ENCODE measurements around the gene INTS1. TPM values are rescaled to one million over a fixed set of nuclear protein-coding genes. Genes with fewer than 3 reads are reported as not detected.

INTS1 gene
- total RNA-seq, 2 donors from 2014 or later, result 61.0 to 141 TPM

DNA sequence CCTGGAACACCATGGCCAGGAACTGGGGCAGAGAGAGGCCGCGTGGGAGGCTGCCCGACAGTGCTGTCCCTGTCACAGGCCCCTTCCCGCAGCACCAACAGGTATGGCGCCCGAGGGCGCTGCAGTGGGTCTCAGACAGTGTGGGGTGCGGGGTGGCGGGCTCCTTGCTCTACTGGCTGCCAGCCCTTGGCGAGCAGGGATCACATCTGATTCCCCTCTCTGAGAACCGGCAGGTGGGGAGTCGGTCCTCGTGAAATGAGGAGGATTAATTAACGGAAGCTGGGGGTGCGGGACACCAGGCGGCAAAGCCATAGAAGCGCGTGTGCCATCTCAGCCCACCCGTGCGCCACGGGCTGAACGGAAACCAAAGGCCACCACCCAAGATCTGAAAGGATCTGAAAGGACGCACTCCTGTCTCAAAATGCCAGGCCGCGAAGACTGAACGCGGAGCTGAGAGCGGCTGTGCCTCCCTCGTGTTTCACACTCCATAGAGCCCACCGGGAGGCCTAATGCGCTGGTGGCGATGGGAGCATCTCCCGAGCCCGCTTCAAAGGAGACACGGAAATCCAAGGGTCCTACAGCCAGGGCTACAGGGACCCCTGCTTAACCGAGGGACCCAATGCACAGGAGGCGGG, 6.8 kb downstream of the INTS1 start:
- Histone ChIP-seq H3K4me1 (no peaks in the 10 kb centered on the region), H3K27me3 (no peaks in the 10 kb centered on the region), H3K9ac (ENCODE audit: low read depth in 2 of 2, low read length in 2 of 2) (no peak overlapping the region), H3K27ac (no peak overlapping the region), H3K4me3 (no peak overlapping the region), H3K9me3 (no peaks in the 10 kb centered on the region), H3K36me3 (peaks cover 4% of the 10 kb centered on the region)
- intact Hi-C loops (cut with DNase I), result no loop called here
- TF ChIP-seq CTCF (IDR thresholded peaks at IDR 0.05), result no peak
- DNase-seq, result no peak

DNA sequence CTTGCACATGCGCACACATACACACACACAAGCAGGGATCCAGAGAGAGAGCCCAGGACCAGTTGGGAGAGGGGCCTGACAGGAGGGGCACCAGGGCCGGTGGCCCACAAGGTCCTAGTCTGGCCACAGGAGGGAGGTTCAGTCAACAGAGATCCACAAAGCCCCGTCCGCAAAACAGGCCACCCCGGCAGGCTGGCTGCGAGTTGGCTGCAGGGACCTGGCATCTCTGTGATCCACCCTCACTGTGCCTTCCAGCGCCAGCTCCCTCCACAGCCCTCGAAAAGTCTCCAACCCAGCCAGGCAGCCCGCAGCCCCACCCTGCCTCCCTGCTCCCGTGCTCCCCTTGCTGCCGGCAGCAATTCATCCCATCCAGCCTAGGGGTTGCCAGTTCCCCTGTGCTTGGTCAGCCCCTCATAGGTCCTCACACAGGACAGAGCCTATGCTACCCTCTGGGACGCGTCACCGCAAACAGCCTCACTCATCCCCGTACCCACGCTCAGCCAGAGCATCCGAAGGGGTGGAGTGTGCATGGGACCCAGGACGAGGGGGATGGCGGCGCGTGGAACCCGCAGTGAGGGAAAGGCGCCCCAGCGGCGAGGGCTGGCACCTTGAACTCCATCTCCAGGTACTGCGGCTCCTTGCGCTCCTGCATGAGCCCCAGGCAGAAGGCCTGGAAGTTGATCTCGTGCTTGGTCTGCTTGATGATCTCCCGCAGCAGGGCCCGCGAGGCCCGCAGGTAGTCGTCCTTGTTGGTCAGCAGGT, 7.5 kb downstream of the INTS1 start:
- Histone ChIP-seq H3K9me3 (no peaks in the 10 kb centered on the region), H3K9ac (ENCODE audit: low read depth in 2 of 2, low read length in 2 of 2) (no peak overlapping the region), H3K4me1 (no peaks in the 10 kb centered on the region), H3K27ac (no peak overlapping the region), H3K27me3 (no peaks in the 10 kb centered on the region), H3K36me3 (peaks cover 4% of the 10 kb centered on the region), H3K4me3 (no peak overlapping the region)
- intact Hi-C loops (cut with DNase I), result no loop called here
- DNase-seq, result no peak
- TF ChIP-seq CTCF (IDR thresholded peaks at IDR 0.05), result no peak

GRCh38 chr7:1495564-1496242, 8.5 kb downstream of the INTS1 start:
- H3K4me3 ChIP-seq, result no peak overlapping the region
- intact Hi-C loops (cut with DNase I), result no loop called here
- peaks cover 4% of the 10 kb centered on the region for H3K36me3 ChIP-seq
- H3K27ac ChIP-seq, result no peak overlapping the region
- no peaks in the 10 kb centered on the region for H3K9me3 ChIP-seq
- no peak for DNase-seq
- no peak overlapping the region for H3K9ac ChIP-seq (ENCODE audit: low read depth in 2 of 2, low read length in 2 of 2)
- H3K27me3 ChIP-seq, result no peaks in the 10 kb centered on the region
- no peaks in the 10 kb centered on the region for H3K4me1 ChIP-seq
- TF ChIP-seq CTCF (IDR thresholded peaks at IDR 0.05), result no peak

GRCh38 chr7:1494866-1495563, 9.2 kb downstream of the INTS1 start:
- Histone ChIP-seq H3K9ac (ENCODE audit: low read depth in 2 of 2, low read length in 2 of 2) (no peak overlapping the region), H3K27ac (no peak overlapping the region), H3K36me3 (peaks cover 9% of the 10 kb centered on the region), H3K4me1 (no peaks in the 10 kb centered on the region), H3K9me3 (no peaks in the 10 kb centered on the region), H3K27me3 (no peaks in the 10 kb centered on the region), H3K4me3 (no peak overlapping the region)
- intact Hi-C loops (cut with DNase I), result no loop called here
- no peak for DNase-seq
- no peak for TF ChIP-seq CTCF (IDR thresholded peaks at IDR 0.05)

- DNase-seq, result no peak
- Histone ChIP-seq H3K27ac (no peak overlapping the region), H3K36me3 (peaks cover 13% of the 10 kb centered on the region), H3K4me1 (no peaks in the 10 kb centered on the region), H3K4me3 (no peak overlapping the region), H3K9ac (ENCODE audit: low read depth in 2 of 2, low read length in 2 of 2) (no peak overlapping the region), H3K9me3 (no peaks in the 10 kb centered on the region), H3K27me3 (no peaks in the 10 kb centered on the region)
- intact Hi-C loops (cut with DNase I), result no loop called here
- no peak for TF ChIP-seq CTCF (IDR thresholded peaks at IDR 0.05)
Observed at GRCh38 chr7:1494447-1494846, 9.7 kb downstream of the INTS1 start.
